Fibroblast of skin of right quadriceps (primary cell): ENCODE results near the gene ZNRD2.
"Not testable (repeated sequence)": the region's sequence is repeated elsewhere in the genome, so short reads cannot be mapped to it uniquely, and the experiment has no call there.

ENCODE experiments used
- DNase-seq: peaks from one replicate; pipeline ENCODE4 v3.0.0-alpha.2; 2013

The ZNRD2 gene

DNA sequence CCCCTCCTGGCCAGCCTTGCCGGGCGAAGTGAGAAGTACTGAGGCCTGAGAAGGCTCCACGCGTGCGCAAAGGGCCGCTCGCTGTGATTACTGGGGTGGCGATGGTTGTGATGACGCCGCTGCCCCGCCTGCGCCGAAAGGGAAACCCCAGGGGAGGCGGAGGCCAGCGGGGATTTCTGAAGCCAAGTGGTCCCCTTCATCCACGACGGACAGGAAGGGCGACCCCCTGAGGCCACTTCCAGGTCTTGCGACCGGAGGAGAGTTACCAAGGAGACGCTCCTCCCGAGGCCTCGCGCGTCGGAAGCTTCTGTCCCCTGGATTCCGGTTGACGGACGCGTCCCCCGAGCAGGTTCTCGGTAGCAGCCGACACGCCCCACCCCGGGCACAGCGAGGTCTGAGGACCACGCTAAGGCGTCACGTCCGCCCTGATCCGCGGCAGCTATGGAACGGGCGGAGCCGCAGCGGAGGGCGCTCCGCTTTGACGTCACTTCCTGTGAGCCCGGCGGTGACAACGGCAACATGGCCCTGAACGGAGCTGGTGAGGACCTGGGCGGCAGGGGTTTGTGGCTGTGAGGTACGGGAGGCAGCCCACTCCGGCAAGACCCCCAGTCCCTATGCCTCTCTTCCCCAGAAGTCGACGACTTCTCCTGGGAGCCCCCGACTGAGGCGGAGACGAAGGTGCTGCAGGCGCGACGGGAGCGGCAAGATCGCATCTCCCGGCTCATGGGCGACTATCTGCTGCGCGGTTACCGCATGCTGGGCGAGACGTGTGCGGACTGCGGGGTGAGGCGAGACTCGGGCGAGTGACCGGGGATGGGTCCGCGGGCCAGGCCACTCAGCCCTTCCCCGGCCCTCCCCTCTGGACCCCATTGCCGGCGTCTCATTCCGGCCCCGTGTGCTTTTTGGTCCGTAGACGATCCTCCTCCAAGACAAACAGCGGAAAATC, at the start of gene ZNRD2:
Gene ZNRD2, plus strand, starts transcription at position 505 of the 946 bp plus-strand sequence. Its CDS starts 15 bp downstream, at position 520.
- DNase-seq = peak; percentile 99

DNA sequence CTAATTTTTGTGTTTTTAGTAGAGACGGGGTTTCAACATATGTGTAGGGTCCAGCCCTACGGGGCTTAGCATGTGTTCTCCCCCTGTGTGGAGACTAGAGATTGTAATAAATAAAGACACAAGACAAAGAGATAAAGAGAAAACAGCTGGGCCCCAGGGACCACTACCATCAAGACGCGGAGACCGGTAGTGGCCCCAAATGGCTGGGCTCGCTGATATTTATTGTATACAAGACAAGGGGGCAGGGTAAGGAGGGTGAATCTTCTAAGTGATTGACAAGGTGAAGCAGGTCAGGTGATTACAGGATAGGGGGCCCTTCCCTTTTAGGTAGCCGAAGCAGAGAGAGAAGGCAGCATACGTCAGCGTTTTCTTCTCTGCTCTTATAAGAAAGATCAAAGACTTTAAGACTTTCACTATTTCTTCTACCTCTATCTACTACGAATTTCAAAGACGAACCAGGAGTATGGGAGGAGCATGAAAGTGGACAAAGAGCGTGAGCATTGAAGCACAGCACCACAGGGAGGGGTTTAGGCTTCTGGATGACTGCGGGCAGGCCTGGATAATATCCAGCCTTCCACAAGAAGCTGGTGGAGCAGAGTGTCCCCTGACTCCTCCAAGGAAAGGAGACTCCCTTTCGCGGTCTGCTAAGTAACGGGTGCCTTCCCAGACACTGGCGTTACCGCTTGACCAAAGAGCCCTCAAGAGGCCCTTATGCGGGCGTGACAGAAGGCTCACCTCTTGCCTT, 48.3 kb upstream of the ZNRD2 start:
- not testable (repeated sequence) for DNase-seq

GRCh38 chr11:65522718-65523630, 47.3 kb upstream of the ZNRD2 start:
- DNase-seq = not testable (repeated sequence)

DNA sequence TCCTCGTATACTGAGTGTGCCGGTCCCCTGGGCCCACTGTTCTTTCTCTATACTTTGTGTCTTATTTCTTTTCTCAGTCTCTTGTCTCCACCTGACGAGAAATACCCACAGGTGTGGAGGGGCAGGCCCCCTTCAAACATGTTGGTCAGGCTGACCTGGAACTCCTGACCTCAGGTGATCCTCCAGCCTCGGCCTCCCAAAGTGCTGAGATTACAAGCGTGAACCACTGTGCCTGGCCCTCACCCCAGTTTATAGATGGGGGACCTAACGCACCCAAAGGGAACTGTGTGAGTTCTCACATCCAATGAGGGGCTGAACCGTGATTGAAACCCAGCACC, 46.7 kb upstream of the ZNRD2 start:
- DNase-seq = not testable (repeated sequence)

GRCh38 chr11:65524014-65524740, 46.1 kb upstream of the ZNRD2 start:
- DNase-seq = no peak

GRCh38 chr11:65524741-65525545, 45.3 kb upstream of the ZNRD2 start, which contains the start of gene SCYL1:
Gene SCYL1, plus strand, starts transcription at chr11:65525083. Its CDS starts 71 bp downstream, at chr11:65525154.
- peak; percentile 81 for DNase-seq

- no peak for DNase-seq
Observed at GRCh38 chr11:65525546-65526480, 44.5 kb upstream of the ZNRD2 start.

DNA sequence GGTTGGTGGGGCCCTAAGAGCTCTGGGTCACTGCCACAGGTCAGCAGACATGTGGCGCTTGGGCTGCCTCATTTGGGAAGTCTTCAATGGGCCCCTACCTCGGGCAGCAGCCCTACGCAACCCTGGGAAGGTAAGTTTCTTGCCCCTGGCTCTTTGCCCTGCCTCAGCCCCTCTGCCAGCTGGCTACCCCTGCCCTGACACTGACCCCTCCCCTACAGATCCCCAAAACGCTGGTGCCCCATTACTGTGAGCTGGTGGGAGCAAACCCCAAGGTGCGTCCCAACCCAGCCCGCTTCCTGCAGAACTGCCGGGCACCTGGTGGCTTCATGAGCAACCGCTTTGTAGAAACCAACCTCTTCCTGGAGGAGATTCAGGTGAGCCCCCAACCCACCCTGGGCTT, 43.5 kb upstream of the ZNRD2 start:
- DNase-seq = no peak

DNA sequence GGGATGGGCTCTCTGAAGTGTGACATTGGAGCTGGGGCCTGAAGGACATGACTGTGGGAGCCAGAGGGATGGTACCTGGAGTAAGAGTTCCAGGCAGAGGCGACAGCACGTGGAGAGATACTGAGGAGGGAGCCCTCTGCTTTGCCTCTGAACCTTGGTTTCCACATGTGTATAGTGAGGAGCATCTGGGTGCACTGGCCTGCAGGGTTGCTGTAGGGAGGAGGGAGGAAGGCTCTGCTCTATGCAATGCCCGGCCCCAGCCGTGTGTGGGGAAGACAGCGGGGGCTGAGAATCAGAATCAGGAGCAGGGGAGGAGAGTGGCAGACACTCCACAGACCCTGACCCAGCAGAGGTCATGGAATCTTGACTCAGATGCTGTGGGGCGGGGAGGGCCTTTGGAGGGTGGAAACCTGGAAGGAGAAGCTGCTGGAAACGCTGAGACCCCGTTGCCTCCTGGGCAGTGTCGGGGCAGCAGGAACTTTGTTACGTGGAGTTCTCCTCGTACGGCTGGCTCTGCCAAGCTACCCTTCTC, 41.4 kb upstream of the ZNRD2 start:
- DNase-seq = no peak

DNA sequence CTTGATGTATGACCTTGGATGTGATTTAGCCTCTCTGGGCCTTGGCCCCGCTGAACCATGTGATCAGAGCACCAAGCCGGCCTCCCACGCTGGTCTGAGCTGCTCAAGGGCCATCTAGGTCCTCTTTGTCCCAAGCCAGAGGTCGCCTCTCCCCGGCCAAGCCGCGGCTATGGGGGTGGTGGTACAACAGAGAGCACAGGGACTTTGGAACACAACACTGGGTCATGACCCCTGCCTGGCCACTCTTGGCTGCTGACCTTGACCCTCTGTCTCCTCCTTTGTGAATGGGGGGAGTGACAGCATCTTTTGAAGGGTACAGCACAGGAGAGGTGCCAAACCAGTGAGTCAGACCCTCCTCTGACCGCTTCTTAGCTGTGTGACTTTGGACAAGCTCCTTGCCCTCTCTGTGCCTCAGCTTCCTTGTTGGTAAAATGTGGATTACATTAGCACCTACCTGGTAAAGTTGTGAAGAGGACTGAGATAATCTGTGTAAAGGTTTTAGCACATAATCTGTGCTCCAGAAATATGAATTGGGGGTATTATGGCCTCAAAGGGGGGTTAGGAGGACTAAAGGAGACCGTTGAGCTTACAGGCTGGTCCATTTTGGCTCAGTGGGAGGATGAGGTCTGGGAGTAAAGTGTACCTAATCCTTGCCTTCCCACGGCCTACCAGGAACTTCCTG, 40.7 kb upstream of the ZNRD2 start:
- DNase-seq = no peak

GRCh38 chr11:65530157-65530496, 40.1 kb upstream of the ZNRD2 start:
- DNase-seq = no peak

DNA sequence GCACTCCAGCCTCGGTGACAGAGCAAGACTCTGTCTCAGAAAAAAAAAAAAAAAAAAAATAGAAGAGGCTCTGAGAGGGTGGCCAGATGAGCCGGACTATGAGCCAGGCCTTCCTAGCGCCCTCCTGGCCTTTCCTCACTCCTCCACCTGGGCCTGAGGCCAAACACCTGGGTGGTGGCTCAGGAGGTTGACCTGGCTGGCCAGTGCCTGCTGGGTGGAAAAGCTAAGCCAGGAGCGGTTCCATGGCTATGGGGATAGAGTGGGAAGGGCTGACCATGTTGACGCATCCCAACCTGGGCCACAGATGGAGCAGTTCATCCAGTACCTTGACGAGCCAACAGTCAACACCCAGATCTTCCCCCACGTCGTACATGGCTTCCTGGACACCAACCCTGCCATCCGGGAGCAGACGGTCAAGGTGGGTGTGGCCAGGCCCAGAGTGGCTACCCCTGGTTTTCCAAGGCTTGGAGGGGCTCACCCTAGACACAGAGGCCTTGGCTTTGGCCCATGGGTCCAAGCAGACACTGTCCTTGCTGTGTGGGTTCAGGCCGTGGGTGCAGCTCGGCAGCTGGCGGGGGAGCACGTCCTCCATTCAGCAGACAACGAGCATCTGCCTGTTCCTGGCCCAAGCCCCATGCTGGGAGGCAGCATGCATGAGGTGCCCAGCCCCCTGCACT, 37.8 kb upstream of the ZNRD2 start:
- no peak for DNase-seq

GRCh38 chr11:65535102-65535501, 35.2 kb upstream of the ZNRD2 start:
- DNase-seq = no peak

GRCh38 chr11:65536412-65537295, 33.6 kb upstream of the ZNRD2 start:
- no peak for DNase-seq

DNA sequence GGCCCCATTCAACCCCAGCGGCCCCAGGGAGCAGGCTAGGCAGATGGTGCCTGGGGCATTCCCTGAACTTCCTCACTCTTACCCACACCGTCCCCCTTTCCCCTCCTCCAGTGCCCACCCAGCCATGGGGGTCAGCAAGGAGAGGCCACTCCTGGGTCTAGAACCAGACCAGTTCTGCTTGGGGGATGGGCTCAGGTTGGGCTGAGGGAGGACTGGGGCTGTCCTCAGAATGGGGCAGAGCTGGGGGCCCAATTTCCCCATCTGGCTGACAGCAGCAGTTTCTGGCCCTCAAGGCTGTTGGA, 33.0 kb upstream of the ZNRD2 start:
- no peak for DNase-seq

- DNase-seq = no peak
Observed at GRCh38 chr11:65537620-65538231, 32.6 kb upstream of the ZNRD2 start.

DNA sequence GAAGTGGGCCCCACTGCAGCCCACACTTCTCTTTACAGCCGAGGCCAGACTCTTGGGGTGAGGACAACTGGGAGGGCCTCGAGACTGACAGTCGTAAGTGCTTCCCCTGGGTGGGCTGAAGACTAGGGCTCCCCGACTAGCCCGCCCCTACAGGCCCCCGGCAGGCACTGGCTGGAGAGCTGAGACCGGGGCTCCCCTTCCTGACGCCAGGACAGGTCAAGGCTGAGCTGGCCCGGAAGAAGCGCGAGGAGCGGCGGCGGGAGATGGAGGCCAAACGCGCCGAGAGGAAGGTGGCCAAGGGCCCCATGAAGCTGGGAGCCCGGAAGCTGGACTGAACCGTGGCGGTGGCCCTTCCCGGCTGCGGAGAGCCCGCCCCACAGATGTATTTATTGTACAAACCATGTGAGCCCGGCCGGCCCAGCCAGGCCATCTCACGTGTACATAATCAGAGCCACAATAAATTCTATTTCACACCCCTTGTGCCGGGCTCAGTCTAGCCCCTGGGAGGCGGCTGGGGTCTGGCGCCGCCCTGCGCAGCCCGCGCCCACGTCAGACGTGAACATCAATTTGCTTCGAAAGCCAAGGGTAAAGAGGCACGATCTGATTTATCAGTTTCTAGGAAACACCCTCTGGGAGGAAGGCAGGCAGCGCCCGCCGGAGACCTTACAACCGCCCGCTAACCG, 31.9 kb upstream of the ZNRD2 start:
- no peak for DNase-seq
